K562 (cell line): ENCODE results near the gene OR6K3. TPM values are rescaled to one million over a fixed set of nuclear protein-coding genes. Genes with fewer than 3 reads are reported as not detected.

ENCODE experiments used
- BHLHE40 ChIP-seq: IDR thresholded peaks from 2 replicates; pipeline ENCODE4 v1.6.1; 2011; ENCODE audit warnings: low read length, improper control_type of control experiment
- BRF1 ChIP-seq: IDR thresholded peaks from 3 replicates; pipeline ENCODE4 v1.6.1; 2011; ENCODE audit warnings: borderline replicate concordance, mild to moderate bottlenecking; ENCODE audit not compliant: insufficient read length; ENCODE audit errors: extremely low read depth
- CBX5 ChIP-seq: IDR thresholded peaks from 2 replicates; pipeline ENCODE4 v1.6.1; 2014; ENCODE audit warnings: low read depth, borderline replicate concordance
- CC2D1A ChIP-seq: fragments of 450-650 bp; IDR thresholded peaks from 2 replicates; pipeline ENCODE4 v1.6.1; 2017; ENCODE audit warnings: mild to moderate bottlenecking
- CCNT2 ChIP-seq: IDR thresholded peaks from 2 replicates; pipeline ENCODE4 v1.6.1; 2011; ENCODE audit warnings: borderline replicate concordance, low read depth, mild to moderate bottlenecking, moderate library complexity, mixed read lengths, low read length; ENCODE audit not compliant: insufficient read length; ENCODE audit errors: extremely low read depth
- CREB3L1 ChIP-seq: fragments of 450-650 bp; IDR thresholded peaks from 2 replicates; pipeline ENCODE4 v1.6.1; 2014; ENCODE audit warnings: low read depth, mild to moderate bottlenecking, moderate library complexity, borderline replicate concordance
- CSDE1 ChIP-seq, 2 experiments: fragments of 450-650 bp; IDR thresholded peaks; 2 replicates each; pipeline ENCODE4 v1.6.1; 2016; ENCODE audit warnings: mild to moderate bottlenecking in 1 of 2
- DEAF1 ChIP-seq: fragments of 450-650 bp; formaldehyde crosslinking; IDR thresholded peaks from 2 replicates; pipeline ENCODE4 v1.4.0; 2020; ENCODE audit warnings: mild to moderate bottlenecking, moderate library complexity
- DPF2 ChIP-seq: fragments of 450-650 bp; IDR thresholded peaks from 2 replicates; pipeline ENCODE4 v1.6.1; 2016
- E2F3 ChIP-seq: fragments of 250-450 bp; sonication (Bioruptor Pico); IDR thresholded peaks from 2 replicates; pipeline ENCODE4 v1.4.0; 2020; ENCODE audit warnings: mild to moderate bottlenecking
- HDAC3 ChIP-seq: fragments of 450-650 bp; IDR thresholded peaks from 2 replicates; pipeline ENCODE4 v1.6.1; 2018; ENCODE audit warnings: borderline replicate concordance, mild to moderate bottlenecking, moderate library complexity; ENCODE audit not compliant: partially characterized antibody
- HLTF ChIP-seq: fragments of 450-650 bp; IDR thresholded peaks from 2 replicates; pipeline ENCODE4 v1.6.1; 2016
- LEF1 ChIP-seq: fragments of 450-650 bp; IDR thresholded peaks from 2 replicates; pipeline ENCODE4 v1.6.1; 2016; ENCODE audit warnings: mild to moderate bottlenecking
- MCM2 ChIP-seq: fragments of 450-650 bp; IDR thresholded peaks from 2 replicates; pipeline ENCODE4 v1.6.1; 2017; ENCODE audit warnings: low read depth, mild to moderate bottlenecking
- MLLT1 ChIP-seq, 2 experiments: fragments of 450-650 bp; IDR thresholded peaks; 2 replicates each; pipeline ENCODE4 v1.6.1; 2016
- NFIC ChIP-seq: fragments of 450-650 bp; IDR thresholded peaks from 2 replicates; pipeline ENCODE4 v1.6.1; 2017; ENCODE audit warnings: mild to moderate bottlenecking, inconsistent platforms
- SMAD2 ChIP-seq: fragments of 150-350 bp; IDR thresholded peaks from 2 replicates; pipeline ENCODE4 v1.6.1; 2014; ENCODE audit warnings: low read depth, mild to moderate bottlenecking, low read length
- SMARCB1 ChIP-seq: IDR thresholded peaks from 2 replicates; pipeline ENCODE4 v1.6.1; 2011; ENCODE audit warnings: improper control_type of control experiment, low read depth; ENCODE audit not compliant: insufficient read length
- TFAM ChIP-seq: fragments of 250-450 bp; sonication (Bioruptor Pico); conservative IDR thresholded peaks from 2 replicates; pipeline ENCODE4 v1.5.0; 2021; ENCODE audit warnings: mild to moderate bottlenecking, moderate library complexity
- U2AF2 ChIP-seq: fragments of 200-400 bp; formaldehyde crosslinking; optimal IDR thresholded peaks from 2 replicates; pipeline ENCODE3; 2017; ENCODE audit warnings: low read depth, mild to moderate bottlenecking, low read length
- XRCC5 ChIP-seq: fragments of 200-400 bp; formaldehyde crosslinking; IDR thresholded peaks from 2 replicates; pipeline ENCODE4 v1.6.1; 2017; ENCODE audit warnings: low read depth, mild to moderate bottlenecking, low read length
- ZBTB1 ChIP-seq: sonication (generic); formaldehyde crosslinking; IDR thresholded peaks from 2 replicates; pipeline ENCODE4 v1.8.1; 2023; ENCODE audit warnings: missing genetic modification reagents, low read depth, mild to moderate bottlenecking, borderline replicate concordance
- ZNF224 ChIP-seq: sonication (generic); formaldehyde crosslinking; IDR thresholded peaks from 2 replicates; pipeline ENCODE4 v1.8.0; 2022; ENCODE audit warnings: mild to moderate bottlenecking, missing genetic modification reagents
- ZNF511 ChIP-seq: sonication (generic); formaldehyde crosslinking; IDR thresholded peaks from 2 replicates; pipeline ENCODE4 v1.8.0; 2022; ENCODE audit warnings: mild to moderate bottlenecking, missing genetic modification reagents
- ZNF512 ChIP-seq: IDR thresholded peaks from 2 replicates; pipeline ENCODE4 v1.6.1; 2016; ENCODE audit warnings: missing genetic modification characterization, missing compliant biosample characterization
- ZNF551 ChIP-seq: fragments of 250-450 bp; sonication (Bioruptor Pico); IDR thresholded peaks from 2 replicates; pipeline ENCODE4 v1.5.0; 2021; ENCODE audit warnings: mild to moderate bottlenecking, moderate library complexity
- polyA plus RNA-seq, 8 experiments: library from polyadenylated mRNA; depleted of rRNA in 4 of 8; stranded (reverse) in 5 of 8; unstranded in 3 of 8; fragments of >200 nt; fragmentation: Nextera tagmentation in 2 of 8; fragmentation: Illumina TruSeq in 1 of 8; extraction: Ambion mirVana in 2 of 8; extraction: Trizol in 1 of 8; gene quantifications; 2 replicates each; pipeline versions ENCODE4 v1.2.1 to v1.2.3, GENCODE V29; 2011 to 2014; ENCODE audit warnings: inconsistent platforms in 1 of 8, missing spikeins in 1 of 8
- total RNA-seq, 7 experiments: library from RNA; depleted of rRNA in 6 of 7; stranded (reverse); fragments of >200 nt in 6 of 7; fragmentation: Illumina TruSeq in 2 of 7; extraction: Trizol in 2 of 7; gene quantifications; 2 replicates each; pipeline versions ENCODE4 v1.2.1 to v1.2.3, GENCODE V29; 2011 to 2021; ENCODE audit warnings: low replicate concordance in 1 of 7

OR6K3 gene
- total and polyA plus RNA-seq, 9 of the 15 experiments (the other 6 are each of a cell fraction or from before 2014, with no cell fraction given): not detected

- no peak; the same call in 1 of the 2 replicates for TF ChIP-seq CC2D1A
- no peak for TF ChIP-seq XRCC5
- no peak for TF ChIP-seq BRF1
- TF ChIP-seq SMARCB1: peak; percentile 34
- TF ChIP-seq ZNF551 (CRISPR knock-in tag): no peak
- TF ChIP-seq ZNF512 (tag): no peak
- TF ChIP-seq CSDE1 (IDR thresholded peaks at IDR 0.05): no peak
- no peak for TF ChIP-seq E2F3 (CRISPR knock-in tag)
- no peak for TF ChIP-seq NFIC
- TF ChIP-seq BHLHE40: no peak
- TF ChIP-seq CREB3L1: no peak
- TF ChIP-seq CCNT2: peak; percentile 46
- no peak for TF ChIP-seq HDAC3
- TF ChIP-seq TFAM (CRISPR knock-in tag): no peak
- no peak for TF ChIP-seq HLTF
- TF ChIP-seq MCM2: no peak
- no peak for TF ChIP-seq MLLT1 (IDR thresholded peaks at IDR 0.05)
- no peak for TF ChIP-seq ZNF224 (CRISPR knock-in tag)
- TF ChIP-seq DEAF1: no peak
- TF ChIP-seq SMAD2: no peak
- TF ChIP-seq U2AF2: no peak
- no peak for TF ChIP-seq ZBTB1 (CRISPR knock-in tag)
- no peak for TF ChIP-seq ZNF511
- no peak for TF ChIP-seq CBX5
- peak; percentile 63; the same call in 1 of the 2 replicates for TF ChIP-seq LEF1
- peak; percentile 79 for TF ChIP-seq DPF2
Measured at GRCh38 chr1:158691907-158692306, 28.6 kb downstream of the OR6K3 start (continued).
